HG03135 (cell line): ENCODE measurements around the gene PPM1H.
"Not testable (repeated sequence)": the region's sequence is repeated elsewhere in the genome, so short reads cannot be mapped to it uniquely, and the experiment has no call there.

Experiments
- ATAC-seq: cut with Tn5 transposase; IDR thresholded peaks from one replicate; pipeline ENCODE4 v1.9.1; 2021; ENCODE audit warnings: mild to moderate bottlenecking, moderate library complexity; ENCODE audit not compliant: unreplicated experiment

PPM1H gene

GRCh38 chr12:62739266-62740015 is 195.5 kb downstream of the PPM1H start:
- ATAC-seq, result no peak

GRCh38 chr12:62738616-62739015 is 196.3 kb downstream of the PPM1H start:
- ATAC-seq, result no peak

- no peak for ATAC-seq
These were observed 196.8 kb downstream of the PPM1H start for GRCh38 chr12:62738105-62738504.

GRCh38 chr12:62737615-62738014 is 197.3 kb downstream of the PPM1H start:
- ATAC-seq, result no peak

- ATAC-seq, result no peak
These were observed 197.8 kb downstream of the PPM1H start for GRCh38 chr12:62737188-62737587.

- no peak for ATAC-seq
These were observed 198.4 kb downstream of the PPM1H start for GRCh38 chr12:62736596-62736995.

- ATAC-seq, result no peak
These were observed 202.0 kb downstream of the PPM1H start for GRCh38 chr12:62732861-62733427.

- no peak for ATAC-seq
These were observed 203.7 kb downstream of the PPM1H start for GRCh38 chr12:62731055-62731820.

- no peak for ATAC-seq
These were observed 204.3 kb downstream of the PPM1H start for GRCh38 chr12:62730649-62731048.

- ATAC-seq, result not testable (repeated sequence)
These were observed 205.1 kb downstream of the PPM1H start for GRCh38 chr12:62729579-62730544.

- ATAC-seq, result no peak
These were observed 206.2 kb downstream of the PPM1H start for GRCh38 chr12:62728741-62729140.

- ATAC-seq, result no peak
These were observed 208.4 kb downstream of the PPM1H start for GRCh38 chr12:62726471-62726980.

- ATAC-seq, result no peak
These were observed 209.2 kb downstream of the PPM1H start for GRCh38 chr12:62725781-62726180.

GRCh38 chr12:62724947-62725451 is 210.0 kb downstream of the PPM1H start:
- ATAC-seq, result no peak

- no peak for ATAC-seq
These were observed 210.7 kb downstream of the PPM1H start for GRCh38 chr12:62724285-62724684.

GRCh38 chr12:62722971-62723680 is 211.8 kb downstream of the PPM1H start:
- no peak for ATAC-seq

- no peak for ATAC-seq
These were observed 214.2 kb downstream of the PPM1H start for GRCh38 chr12:62720661-62721330.

- ATAC-seq, result no peak
These were observed 214.9 kb downstream of the PPM1H start for GRCh38 chr12:62720025-62720424.

GRCh38 chr12:62718762-62719426 is 216.1 kb downstream of the PPM1H start:
- no peak for ATAC-seq
